ENCODE data around the gene PRTN3. TPM values are rescaled to one million over a fixed set of nuclear protein-coding genes. Genes with fewer than 3 reads are reported as not detected.

PRTN3 gene
- total RNA-seq, 1 donor from 2014 or later = not detected

GRCh38 chr19:806815-807421 is 33.9 kb upstream of the PRTN3 start:
- TF ChIP-seq, protein P1, sequence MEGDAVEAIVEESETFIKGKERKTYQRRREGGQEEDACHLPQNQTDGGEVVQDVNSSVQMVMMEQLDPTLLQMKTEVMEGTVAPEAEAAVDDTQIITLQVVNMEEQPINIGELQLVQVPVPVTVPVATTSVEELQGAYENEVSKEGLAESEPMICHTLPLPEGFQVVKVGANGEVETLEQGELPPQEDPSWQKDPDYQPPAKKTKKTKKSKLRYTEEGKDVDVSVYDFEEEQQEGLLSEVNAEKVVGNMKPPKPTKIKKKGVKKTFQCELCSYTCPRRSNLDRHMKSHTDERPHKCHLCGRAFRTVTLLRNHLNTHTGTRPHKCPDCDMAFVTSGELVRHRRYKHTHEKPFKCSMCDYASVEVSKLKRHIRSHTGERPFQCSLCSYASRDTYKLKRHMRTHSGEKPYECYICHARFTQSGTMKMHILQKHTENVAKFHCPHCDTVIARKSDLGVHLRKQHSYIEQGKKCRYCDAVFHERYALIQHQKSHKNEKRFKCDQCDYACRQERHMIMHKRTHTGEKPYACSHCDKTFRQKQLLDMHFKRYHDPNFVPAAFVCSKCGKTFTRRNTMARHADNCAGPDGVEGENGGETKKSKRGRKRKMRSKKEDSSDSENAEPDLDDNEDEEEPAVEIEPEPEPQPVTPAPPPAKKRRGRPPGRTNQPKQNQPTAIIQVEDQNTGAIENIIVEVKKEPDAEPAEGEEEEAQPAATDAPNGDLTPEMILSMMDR (IDR thresholded peaks at IDR 0.05; ENCODE audit: unreplicated experiment) = no peak
- Mint-ChIP-seq H3K9me3 (ENCODE audit: unreplicated experiment) (no peaks in the 10 kb centered on the region), H3K4me3 (ENCODE audit: unreplicated experiment) (peak overlapping the region; percentile 82), H3K36me3 (ENCODE audit: low read depth, unreplicated experiment) (peaks cover 33% of the 10 kb centered on the region), H3K27ac (ENCODE audit: unreplicated experiment) (peak overlapping the region; percentile 68), H3K27me3 (ENCODE audit: unreplicated experiment) (peaks cover 38% of the 10 kb centered on the region), H3K4me1 (ENCODE audit: unreplicated experiment) (peaks cover 17% of the 10 kb centered on the region)
- no peak for DNase-seq (ENCODE audit: low spot score)

GRCh38 chr19:807627-808422 is 33.0 kb upstream of the PRTN3 start:
- H3K4me1 Mint-ChIP-seq (ENCODE audit: unreplicated experiment) = peaks cover 9% of the 10 kb centered on the region
- peaks cover 31% of the 10 kb centered on the region for H3K27me3 Mint-ChIP-seq (ENCODE audit: unreplicated experiment)
- peaks cover 28% of the 10 kb centered on the region for H3K36me3 Mint-ChIP-seq (ENCODE audit: low read depth, unreplicated experiment)
- TF ChIP-seq, protein P1 (IDR thresholded peaks at IDR 0.05; ENCODE audit: unreplicated experiment) = no peak
- H3K27ac Mint-ChIP-seq (ENCODE audit: unreplicated experiment) = peak overlapping the region; percentile 68
- DNase-seq (ENCODE audit: low spot score) = no peak
- no peaks in the 10 kb centered on the region for H3K9me3 Mint-ChIP-seq (ENCODE audit: unreplicated experiment)
- H3K4me3 Mint-ChIP-seq (ENCODE audit: unreplicated experiment) = peak overlapping the region; percentile 82

DNA sequence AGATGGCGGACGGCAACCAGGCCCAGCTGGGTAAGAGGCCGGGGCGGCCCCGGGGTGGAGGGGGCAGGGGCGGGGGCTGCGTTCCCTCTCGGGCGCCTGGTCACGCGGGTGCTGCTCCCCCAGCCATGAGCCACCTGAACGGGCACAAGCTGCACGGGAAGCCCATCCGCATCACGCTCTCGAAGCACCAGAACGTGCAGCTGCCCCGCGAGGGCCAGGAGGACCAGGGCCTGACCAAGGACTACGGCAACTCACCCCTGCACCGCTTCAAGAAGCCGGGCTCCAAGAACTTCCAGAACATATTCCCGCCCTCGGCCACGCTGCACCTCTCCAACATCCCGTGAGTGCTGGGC is 32.4 kb upstream of the PRTN3 start:
- Mint-ChIP-seq H3K9me3 (ENCODE audit: unreplicated experiment) (no peaks in the 10 kb centered on the region), H3K27ac (ENCODE audit: unreplicated experiment) (no peak overlapping the region), H3K36me3 (ENCODE audit: low read depth, unreplicated experiment) (peaks cover 28% of the 10 kb centered on the region), H3K4me3 (ENCODE audit: unreplicated experiment) (no peak overlapping the region), H3K27me3 (ENCODE audit: unreplicated experiment) (peaks cover 25% of the 10 kb centered on the region), H3K4me1 (ENCODE audit: unreplicated experiment) (peaks cover 8% of the 10 kb centered on the region)
- TF ChIP-seq, protein P1 (IDR thresholded peaks at IDR 0.05; ENCODE audit: unreplicated experiment) = no peak
- no peak for DNase-seq (ENCODE audit: low spot score)

- no peak for DNase-seq (ENCODE audit: low spot score)
- Mint-ChIP-seq H3K4me1 (ENCODE audit: unreplicated experiment) (peaks cover 8% of the 10 kb centered on the region), H3K4me3 (ENCODE audit: unreplicated experiment) (no peak overlapping the region), H3K9me3 (ENCODE audit: unreplicated experiment) (no peaks in the 10 kb centered on the region), H3K27me3 (ENCODE audit: unreplicated experiment) (peaks cover 30% of the 10 kb centered on the region), H3K36me3 (ENCODE audit: low read depth, unreplicated experiment) (peaks cover 34% of the 10 kb centered on the region), H3K27ac (ENCODE audit: unreplicated experiment) (no peak overlapping the region)
- TF ChIP-seq, protein P1 (IDR thresholded peaks at IDR 0.05; ENCODE audit: unreplicated experiment) = no peak
Observed at GRCh38 chr19:810077-810855, 30.5 kb upstream of the PRTN3 start.

Data from endothelial cell (in vitro differentiated cells).